ENCODE measurements around the gene LDLRAD1. TPM values are rescaled to one million over a fixed set of nuclear protein-coding genes. Genes with fewer than 3 reads are reported as not detected.
"Not testable (repeated sequence)": the region's sequence is repeated elsewhere in the genome, so short reads cannot be mapped to it uniquely, and the experiment has no call there.

Gene LDLRAD1
- total RNA-seq, 2 experiments from 2014 or later: not detected

DNA sequence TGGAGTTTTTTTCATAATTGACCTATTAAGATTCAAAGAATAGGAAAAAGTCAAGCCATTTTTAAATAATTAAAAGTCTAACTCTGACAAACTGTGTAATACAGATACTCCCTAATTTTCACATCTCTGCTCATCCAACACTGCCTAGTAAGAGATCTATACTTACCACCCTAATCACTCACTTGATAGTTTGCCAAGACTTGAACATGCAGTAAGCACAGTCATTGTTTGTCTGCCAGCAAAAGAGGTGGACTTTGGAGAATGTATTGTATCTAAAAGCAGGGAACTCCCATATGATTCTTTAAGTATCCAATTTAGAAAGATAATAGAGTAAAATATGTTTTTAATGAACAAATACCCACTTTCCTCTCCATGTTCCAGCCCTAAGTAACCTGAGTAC is 19.5 kb upstream of the LDLRAD1 start:
- H3K4me1 Mint-ChIP-seq: no peaks in the 10 kb centered on the region
- ATAC-seq (ENCODE audit: low read depth) (no peak), DNase-seq (no peak)
- no peaks in the 10 kb centered on the region for H3K9me3 Mint-ChIP-seq
- no peak overlapping the region for H3K27ac Mint-ChIP-seq
- peaks cover 27% of the 10 kb centered on the region for H3K36me3 Mint-ChIP-seq
- POLR2A ChIA-PET: no interaction called here
- H3K4me3 Mint-ChIP-seq: no peak overlapping the region
- H3K27me3 Mint-ChIP-seq: no peaks in the 10 kb centered on the region

DNA sequence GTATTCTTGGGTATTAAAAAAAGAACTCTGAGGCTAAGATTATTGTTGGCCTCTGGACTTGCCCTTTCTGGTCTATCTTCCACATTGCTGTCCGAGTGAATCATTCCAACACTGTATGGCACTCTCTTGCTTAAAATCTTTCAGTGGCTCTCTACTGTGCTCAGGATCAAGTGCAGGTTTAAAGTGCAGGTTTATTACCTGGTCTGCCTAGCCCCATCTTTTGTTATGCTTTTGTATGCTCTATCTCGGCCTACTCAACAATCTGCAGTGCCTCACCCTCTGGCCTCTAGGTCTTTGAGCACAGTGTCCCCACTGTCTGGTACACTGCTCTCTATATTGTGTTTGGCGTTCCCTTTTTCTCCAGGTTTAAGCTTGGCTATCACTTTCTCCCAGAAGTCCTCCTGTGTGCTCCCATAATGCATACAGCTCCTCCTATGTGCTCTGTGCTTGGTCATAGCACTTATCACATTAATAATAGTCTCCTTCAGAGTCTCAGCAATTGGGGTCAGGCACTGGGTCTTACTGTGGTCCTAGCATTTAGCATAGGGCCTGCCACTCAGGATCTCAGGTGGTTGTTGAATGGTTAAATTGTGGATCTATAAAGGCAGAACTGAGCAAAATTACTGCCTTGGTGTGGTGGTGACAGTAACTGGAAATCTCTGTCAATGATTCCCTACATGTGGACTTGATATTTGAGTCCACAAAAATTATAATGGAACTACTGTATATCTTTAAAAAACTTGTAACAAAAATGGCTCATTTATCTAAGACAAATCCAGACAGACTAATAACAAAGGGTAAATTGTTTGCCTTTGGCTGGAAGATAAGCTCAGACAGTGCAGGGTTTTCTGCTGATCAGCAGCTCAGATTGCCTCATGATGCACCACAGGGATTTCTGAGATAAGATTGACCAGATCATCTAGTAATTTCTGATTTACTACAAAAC is 10.6 kb upstream of the LDLRAD1 start:
- H3K27me3 Mint-ChIP-seq: no peaks in the 10 kb centered on the region
- H3K27ac Mint-ChIP-seq: no peak overlapping the region
- POLR2A ChIA-PET: no interaction called here
- ATAC-seq (ENCODE audit: low read depth): no peak
- no peak overlapping the region for H3K4me3 Mint-ChIP-seq
- no peaks in the 10 kb centered on the region for H3K9me3 Mint-ChIP-seq
- no peaks in the 10 kb centered on the region for H3K4me1 Mint-ChIP-seq
- peaks cover 12% of the 10 kb centered on the region for H3K36me3 Mint-ChIP-seq
- DNase-seq: no peak

DNA sequence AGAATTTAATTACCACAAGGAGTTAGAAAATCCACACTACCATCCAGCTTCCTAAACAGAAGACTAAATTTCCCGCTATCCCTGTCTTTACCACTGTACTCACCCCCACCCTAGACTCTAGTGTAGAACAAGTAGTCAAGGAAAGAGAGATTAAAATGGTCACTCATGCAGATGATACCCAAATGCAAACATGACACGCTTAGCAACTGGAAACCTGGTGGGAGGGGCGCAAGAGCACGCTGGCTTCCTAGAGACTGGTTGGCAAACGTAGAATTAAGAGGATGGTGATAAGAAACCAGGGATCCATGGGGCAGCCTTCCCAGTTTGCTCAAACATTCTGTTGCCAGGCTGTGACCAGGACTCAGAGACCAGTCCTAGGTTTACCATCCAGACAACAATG is 9.9 kb upstream of the LDLRAD1 start:
- POLR2A ChIA-PET: no interaction called here
- Mint-ChIP-seq H3K4me1 (no peaks in the 10 kb centered on the region), H3K9me3 (no peaks in the 10 kb centered on the region), H3K36me3 (peaks cover 12% of the 10 kb centered on the region), H3K27me3 (no peaks in the 10 kb centered on the region), H3K27ac (no peak overlapping the region), H3K4me3 (no peak overlapping the region)
- DNase-seq: no peak
- ATAC-seq (ENCODE audit: low read depth): no peak

DNA sequence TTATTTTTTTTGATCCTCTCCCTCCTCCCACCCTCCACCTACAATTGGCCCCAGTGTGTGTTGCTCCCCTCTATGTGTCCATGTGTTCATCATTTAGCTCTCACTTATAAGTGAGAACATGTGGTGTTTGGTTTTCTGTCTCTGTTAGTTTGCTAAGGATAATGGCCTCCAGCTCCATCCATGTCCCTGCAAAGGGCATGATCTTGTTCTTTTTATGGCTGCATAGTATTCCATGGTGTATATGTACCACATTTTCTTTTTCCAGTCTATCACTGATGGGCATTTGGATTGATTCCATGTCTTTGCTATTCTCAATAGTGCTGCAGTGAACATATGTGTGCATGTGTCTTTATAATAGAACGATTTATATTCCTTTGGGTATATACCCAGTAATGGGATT is 6.8 kb upstream of the LDLRAD1 start:
- POLR2A ChIA-PET; H3K4me1 Mint-ChIP-seq; H3K9me3 Mint-ChIP-seq; ATAC-seq (ENCODE audit: low read depth); H3K27me3 Mint-ChIP-seq; H3K36me3 Mint-ChIP-seq; H3K27ac Mint-ChIP-seq; DNase-seq; H3K4me3 Mint-ChIP-seq: not testable (repeated sequence)

DNA sequence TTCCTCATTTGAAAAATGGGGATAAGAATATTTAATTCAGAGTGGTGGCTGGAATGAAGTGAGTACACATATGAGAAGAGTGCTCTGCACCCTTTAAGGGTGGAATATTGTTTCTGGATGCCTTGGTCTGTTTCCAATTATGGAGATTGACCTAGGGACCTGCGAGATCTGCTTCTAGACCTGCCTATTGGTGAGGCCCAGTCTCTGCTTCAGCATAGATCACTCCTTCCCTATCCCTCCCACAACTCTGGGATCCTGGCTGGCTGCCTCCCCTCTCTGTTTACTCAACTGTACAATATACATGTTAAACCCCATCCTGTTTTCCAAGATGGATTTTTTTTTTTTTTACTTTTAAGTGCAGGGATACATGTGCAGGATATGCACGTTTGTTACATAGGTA is 6.4 kb upstream of the LDLRAD1 start:
- Mint-ChIP-seq H3K4me3 (no peak overlapping the region), H3K27me3 (no peaks in the 10 kb centered on the region), H3K27ac (no peak overlapping the region), H3K4me1 (no peaks in the 10 kb centered on the region), H3K36me3 (peaks cover 7% of the 10 kb centered on the region), H3K9me3 (no peaks in the 10 kb centered on the region)
- POLR2A ChIA-PET: no interaction called here
- DNase-seq (no peak), ATAC-seq (ENCODE audit: low read depth) (no peak)

DNA sequence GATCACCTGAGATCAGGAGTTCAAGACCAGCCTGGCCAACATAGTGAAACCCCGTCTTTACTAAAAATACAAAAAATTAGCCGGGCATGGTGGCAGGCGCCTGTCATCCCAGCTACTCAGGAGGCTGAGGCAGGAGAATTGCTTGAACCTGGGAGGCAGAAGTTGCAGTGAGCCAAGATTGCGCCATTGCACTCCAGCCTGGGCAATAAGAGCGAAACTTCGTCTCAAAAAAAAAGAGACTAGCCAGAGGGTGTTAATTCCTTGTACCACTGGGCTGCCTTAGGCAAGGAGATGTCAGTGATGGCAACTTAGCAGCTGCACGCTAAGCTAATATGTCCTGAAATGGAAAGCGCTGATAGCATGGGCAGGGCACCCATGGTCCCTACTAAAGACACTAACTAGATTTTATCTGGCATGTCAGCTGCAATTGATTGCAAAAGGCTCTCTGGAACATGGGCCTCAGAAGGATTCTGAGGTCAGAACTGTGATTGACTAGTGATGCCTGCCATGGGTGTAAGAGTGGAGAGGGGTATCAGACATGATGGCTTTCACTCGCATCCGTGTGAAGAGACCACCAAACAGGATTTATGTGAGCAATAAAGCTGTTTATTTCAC is 1.7 kb upstream of the LDLRAD1 start:
- not testable (repeated sequence) for DNase-seq

DNA sequence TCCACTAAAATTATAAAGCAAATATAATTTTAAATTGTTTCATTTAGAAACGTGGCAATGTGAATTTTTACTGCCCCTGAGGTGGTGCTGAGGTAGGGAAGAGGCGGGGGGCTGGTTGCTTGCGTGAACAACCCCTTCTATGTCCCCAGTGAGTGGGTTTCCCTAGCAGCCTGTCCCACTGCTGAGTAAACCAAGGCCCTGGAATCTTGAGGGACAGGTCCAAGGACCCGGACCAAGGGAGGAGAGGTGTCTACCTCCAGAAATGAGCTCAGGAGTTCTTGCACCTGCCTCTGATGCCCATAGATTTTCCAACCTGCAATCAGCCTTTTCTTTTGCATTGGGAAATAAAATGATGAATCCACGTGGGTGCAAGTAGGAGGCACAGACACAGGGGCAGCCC is 649 bp upstream of the LDLRAD1 start:
- POLR2A ChIA-PET: interaction anchor here (0.6 kb wide), 1 partner anchor 485 kb away, joined by 3 read pairs; no protein-coding TSS in a partner anchor
- H3K36me3 Mint-ChIP-seq: no peaks in the 10 kb centered on the region
- DNase-seq: no peak
- H3K27ac Mint-ChIP-seq: no peak overlapping the region
- H3K4me1 Mint-ChIP-seq: no peaks in the 10 kb centered on the region
- H3K4me3 Mint-ChIP-seq: no peak overlapping the region
- H3K27me3 Mint-ChIP-seq: no peaks in the 10 kb centered on the region
- no peak for ATAC-seq (ENCODE audit: low read depth)
- no peaks in the 10 kb centered on the region for H3K9me3 Mint-ChIP-seq

More for the DNA sequence above, 1.7 kb upstream of the LDLRAD1 start:
- H3K27me3 Mint-ChIP-seq; H3K4me1 Mint-ChIP-seq; ATAC-seq (ENCODE audit: low read depth); H3K9me3 Mint-ChIP-seq; H3K27ac Mint-ChIP-seq; H3K4me3 Mint-ChIP-seq; H3K36me3 Mint-ChIP-seq; POLR2A ChIA-PET: not testable (repeated sequence)

DNA sequence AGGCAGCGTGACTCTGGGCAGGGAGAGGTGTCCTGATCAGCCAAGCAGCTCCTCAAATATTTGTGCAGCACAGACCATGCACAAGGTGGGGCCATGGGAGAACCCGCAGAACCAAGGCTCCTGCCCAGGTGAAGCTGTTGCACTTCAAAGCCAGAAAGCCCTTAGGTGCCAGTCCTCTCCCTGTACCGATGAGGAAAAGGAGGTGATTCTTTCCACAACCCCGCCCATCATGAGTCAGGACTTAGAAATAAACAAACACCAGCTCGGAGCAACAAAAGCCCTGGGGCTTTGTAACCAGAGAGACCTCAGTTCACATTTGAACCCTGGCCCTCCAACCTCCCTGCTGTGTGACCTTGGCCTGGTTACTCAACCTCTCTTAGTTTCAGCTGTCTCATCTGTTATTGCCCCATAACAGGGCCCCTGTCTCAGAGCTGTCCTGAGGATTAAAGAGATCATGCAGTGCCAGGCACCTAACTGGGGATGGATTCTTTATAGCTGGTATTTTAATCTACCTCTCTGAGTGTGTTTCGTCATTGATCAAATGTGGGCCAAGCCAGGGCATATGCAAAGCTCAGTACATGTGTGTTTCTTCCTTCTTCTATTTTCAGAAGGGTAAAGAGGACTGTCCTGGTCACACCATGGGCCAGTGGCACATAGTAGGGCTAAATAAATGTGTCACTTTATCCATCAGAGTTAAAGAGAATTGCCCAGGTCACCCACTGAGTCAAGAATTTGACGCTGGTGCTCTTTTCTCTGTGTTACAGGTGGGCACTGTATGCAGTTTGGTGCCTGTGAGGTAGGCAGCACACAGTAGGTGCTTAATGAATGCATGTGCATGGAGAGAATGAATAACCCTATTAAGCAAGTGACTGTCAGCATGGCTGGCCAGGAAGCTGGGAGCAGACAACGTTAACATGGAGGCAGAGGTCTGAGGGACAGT is 1.4 kb downstream of the LDLRAD1 start:
- no peaks in the 10 kb centered on the region for H3K9me3 Mint-ChIP-seq
- H3K27me3 Mint-ChIP-seq: no peaks in the 10 kb centered on the region
- POLR2A ChIA-PET: interaction anchor here (0.5 kb wide), 1 partner anchor 958 kb away, joined by 4 read pairs; no protein-coding TSS in a partner anchor
- H3K27ac Mint-ChIP-seq: no peak overlapping the region
- DNase-seq (no peak), ATAC-seq (ENCODE audit: low read depth) (no peak)
- no peaks in the 10 kb centered on the region for H3K4me1 Mint-ChIP-seq
- no peak overlapping the region for H3K4me3 Mint-ChIP-seq
- no peaks in the 10 kb centered on the region for H3K36me3 Mint-ChIP-seq

DNA sequence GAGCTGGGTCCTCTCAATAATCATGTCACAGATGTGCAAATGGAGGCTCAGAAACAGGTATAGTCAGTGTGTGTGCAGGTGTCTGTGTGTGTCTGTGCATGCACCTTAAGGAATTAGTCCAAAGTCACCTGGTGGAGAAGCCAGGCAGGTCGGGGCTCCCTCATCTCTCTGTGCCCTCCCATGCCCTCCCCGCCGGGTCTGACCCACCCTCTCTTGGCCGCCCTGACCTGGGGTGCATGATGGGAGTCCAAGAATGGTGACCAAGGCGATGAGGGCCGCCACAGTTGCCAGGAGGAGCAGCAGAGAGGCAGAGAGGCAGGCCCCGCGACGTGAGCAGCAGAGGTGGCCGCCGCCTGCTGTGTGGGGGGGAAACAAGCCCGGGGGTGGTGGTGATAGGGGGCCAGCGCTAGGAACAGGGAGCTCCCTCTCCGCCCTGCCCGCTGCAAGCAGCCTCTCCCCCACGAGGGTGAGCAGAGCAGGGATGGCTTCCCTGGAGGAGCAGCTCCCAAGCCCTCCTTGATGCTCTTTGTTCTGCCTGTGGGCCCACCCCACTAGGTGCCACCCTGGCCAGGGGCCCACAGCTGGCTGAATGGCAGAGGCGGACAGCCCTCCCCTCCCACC is 3.9 kb downstream of the LDLRAD1 start:
- POLR2A ChIA-PET: interaction anchor here (0.6 kb wide), 1 partner anchor 46 kb away, joined by 4 read pairs; no protein-coding TSS in a partner anchor
- Mint-ChIP-seq H3K4me3 (no peak overlapping the region), H3K27me3 (no peaks in the 10 kb centered on the region), H3K27ac (no peak overlapping the region), H3K4me1 (no peaks in the 10 kb centered on the region), H3K36me3 (no peaks in the 10 kb centered on the region), H3K9me3 (no peaks in the 10 kb centered on the region)
- ATAC-seq (ENCODE audit: low read depth) (no peak), DNase-seq (no peak)

DNA sequence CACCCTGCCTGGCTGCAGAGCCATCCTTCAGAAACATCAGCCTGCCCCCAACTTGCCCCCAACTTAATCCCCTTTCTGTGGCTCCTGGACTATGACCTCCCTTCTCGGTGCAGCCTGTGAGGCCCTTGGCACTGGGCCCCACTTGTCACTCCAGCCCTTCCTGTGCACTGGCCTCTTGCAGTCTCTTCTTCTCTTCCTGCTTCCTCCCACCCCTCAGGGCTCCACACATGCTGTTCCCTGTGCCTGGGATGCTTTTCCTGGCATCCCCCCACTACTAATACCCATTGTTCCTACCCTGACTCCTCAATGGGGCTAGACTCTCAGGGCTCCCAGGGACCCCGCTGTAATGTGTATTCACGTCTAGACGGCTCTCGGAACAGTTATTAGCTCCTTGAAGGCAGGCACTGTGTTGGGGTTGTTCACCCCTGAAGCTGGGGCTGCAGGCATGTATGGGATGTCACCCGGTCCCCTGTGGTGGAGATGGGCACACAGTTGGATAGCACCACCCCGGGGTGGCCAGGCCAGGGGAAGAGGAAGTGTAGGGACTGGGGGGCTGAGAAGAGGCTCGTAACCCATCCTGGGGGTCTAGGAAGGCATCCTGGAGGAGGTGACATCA is 4.5 kb downstream of the LDLRAD1 start:
- Mint-ChIP-seq H3K36me3 (no peaks in the 10 kb centered on the region), H3K4me3 (no peak overlapping the region), H3K27ac (no peak overlapping the region), H3K27me3 (no peaks in the 10 kb centered on the region), H3K9me3 (no peaks in the 10 kb centered on the region), H3K4me1 (no peaks in the 10 kb centered on the region)
- ATAC-seq (ENCODE audit: low read depth) (no peak), DNase-seq (no peak)
- POLR2A ChIA-PET: no interaction called here

DNA sequence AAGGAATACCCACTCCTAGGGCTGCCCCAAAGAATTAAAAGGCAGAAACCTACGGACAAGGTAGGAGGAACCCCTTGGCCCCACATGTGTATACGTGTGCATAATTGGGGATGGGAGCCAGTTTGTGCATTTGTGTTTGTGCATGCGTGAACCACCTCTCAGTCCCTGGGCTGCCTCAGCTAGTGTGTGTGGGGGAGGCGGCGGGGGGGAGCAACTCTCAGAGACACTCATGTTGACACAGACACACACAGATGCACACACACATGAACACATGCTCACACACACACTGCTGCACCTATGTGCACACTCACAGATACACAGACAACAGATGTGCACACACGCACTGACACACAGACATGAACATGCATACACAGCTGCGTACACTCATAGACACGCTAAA is 5.1 kb downstream of the LDLRAD1 start:
- POLR2A ChIA-PET: interaction anchor here (0.5 kb wide), 1 partner anchor 473 kb away, joined by 5 read pairs; no protein-coding TSS in a partner anchor
- no peak overlapping the region for H3K4me3 Mint-ChIP-seq
- DNase-seq (no peak), ATAC-seq (ENCODE audit: low read depth) (no peak)
- no peaks in the 10 kb centered on the region for H3K27me3 Mint-ChIP-seq
- H3K27ac Mint-ChIP-seq: no peak overlapping the region
- no peaks in the 10 kb centered on the region for H3K36me3 Mint-ChIP-seq
- H3K9me3 Mint-ChIP-seq: no peaks in the 10 kb centered on the region
- H3K4me1 Mint-ChIP-seq: no peaks in the 10 kb centered on the region

DNA sequence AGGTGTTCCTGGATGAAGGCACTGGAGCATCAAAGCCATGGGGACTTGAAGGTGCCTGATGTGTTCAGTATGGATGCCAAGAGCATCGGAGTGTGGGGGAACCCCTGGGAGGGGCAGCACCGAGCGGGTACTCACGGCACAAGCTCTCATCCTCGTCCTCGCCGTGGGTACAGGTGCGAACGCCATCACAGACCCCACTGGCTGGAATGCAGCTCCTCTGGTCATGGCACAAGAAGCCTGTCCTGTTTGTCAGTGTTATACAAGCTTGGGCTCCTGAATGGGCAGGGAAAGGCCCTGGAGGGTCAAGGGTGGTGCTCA is 6.0 kb downstream of the LDLRAD1 start:
- DNase-seq (no peak), ATAC-seq (ENCODE audit: low read depth) (no peak)
- no peak overlapping the region for H3K27ac Mint-ChIP-seq
- no peaks in the 10 kb centered on the region for H3K36me3 Mint-ChIP-seq
- no peaks in the 10 kb centered on the region for H3K4me1 Mint-ChIP-seq
- no peaks in the 10 kb centered on the region for H3K27me3 Mint-ChIP-seq
- no peak overlapping the region for H3K4me3 Mint-ChIP-seq
- no peaks in the 10 kb centered on the region for H3K9me3 Mint-ChIP-seq
- POLR2A ChIA-PET: no interaction called here
